Frontal cortex (tissue), 4 donors: Measurements from ENCODE around the gene LY9. TPM values are rescaled to one million over a fixed set of nuclear protein-coding genes. Genes with fewer than 3 reads are reported as not detected.

Experiments
- DNase-seq, 2 donors: peaks; one replicate each; pipeline ENCODE4 v3.0.0; 2012; ENCODE audit warnings: low spot score in 2 of 2
- FAIRE-seq: peaks from 2 replicates; lab custom pipeline; 2012; peaks lifted over from hg19 to GRCh38; lab: Jason Lieb, UNC
- total RNA-seq: library from RNA; depleted of rRNA; stranded (reverse); fragments of >200 nt; gene quantifications from one replicate; pipeline ENCODE4 v1.2.3, GENCODE V29; 2014
- donor health status: control.
- donor health status: control.
- donor health status: control.

LY9 gene
- total RNA-seq, 1 donor from 2014 or later = not detected

- FAIRE-seq = no peak
- no peak for DNase-seq
These were observed 3.7 kb downstream of the LY9 start for GRCh38 chr1:160799641-160800040.

- FAIRE-seq (no peak), DNase-seq (no peak)
These were observed 4.2 kb downstream of the LY9 start for GRCh38 chr1:160800142-160800541.

DNA sequence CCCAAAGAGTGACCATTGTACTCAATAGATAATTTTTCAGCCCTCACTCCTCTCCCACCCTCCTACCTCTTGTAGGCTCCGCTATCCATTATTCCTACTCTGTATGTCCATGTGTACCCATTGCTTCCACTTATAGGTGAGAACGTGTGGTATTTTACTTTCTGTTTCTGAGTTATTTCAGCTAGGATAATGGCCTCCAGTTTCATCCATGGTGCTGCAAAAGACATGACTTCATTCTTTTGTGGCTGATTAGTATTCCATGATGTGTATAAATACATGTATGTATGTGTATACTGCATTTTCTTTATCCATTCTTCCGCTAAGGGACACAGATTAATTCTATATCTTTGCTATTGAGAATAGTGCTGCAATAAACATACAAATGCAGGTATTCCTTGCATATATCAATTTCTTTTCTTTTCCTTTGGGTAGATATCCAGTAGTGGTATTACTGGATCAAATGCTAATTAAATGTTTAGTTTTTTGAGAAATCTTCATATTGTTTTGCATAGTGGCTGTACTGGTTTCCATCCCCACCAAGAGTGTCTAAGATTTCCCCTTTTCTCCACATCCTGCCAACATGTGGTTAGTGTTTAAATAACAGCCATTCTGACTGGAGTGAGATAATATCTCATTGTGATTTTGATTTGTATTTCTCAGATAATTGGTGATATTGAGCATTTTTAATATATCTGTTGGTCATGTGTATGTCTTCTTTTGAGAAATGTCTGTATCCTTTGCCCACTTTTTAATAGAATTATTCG is 4.9 kb downstream of the LY9 start:
- no peak for DNase-seq

DNA sequence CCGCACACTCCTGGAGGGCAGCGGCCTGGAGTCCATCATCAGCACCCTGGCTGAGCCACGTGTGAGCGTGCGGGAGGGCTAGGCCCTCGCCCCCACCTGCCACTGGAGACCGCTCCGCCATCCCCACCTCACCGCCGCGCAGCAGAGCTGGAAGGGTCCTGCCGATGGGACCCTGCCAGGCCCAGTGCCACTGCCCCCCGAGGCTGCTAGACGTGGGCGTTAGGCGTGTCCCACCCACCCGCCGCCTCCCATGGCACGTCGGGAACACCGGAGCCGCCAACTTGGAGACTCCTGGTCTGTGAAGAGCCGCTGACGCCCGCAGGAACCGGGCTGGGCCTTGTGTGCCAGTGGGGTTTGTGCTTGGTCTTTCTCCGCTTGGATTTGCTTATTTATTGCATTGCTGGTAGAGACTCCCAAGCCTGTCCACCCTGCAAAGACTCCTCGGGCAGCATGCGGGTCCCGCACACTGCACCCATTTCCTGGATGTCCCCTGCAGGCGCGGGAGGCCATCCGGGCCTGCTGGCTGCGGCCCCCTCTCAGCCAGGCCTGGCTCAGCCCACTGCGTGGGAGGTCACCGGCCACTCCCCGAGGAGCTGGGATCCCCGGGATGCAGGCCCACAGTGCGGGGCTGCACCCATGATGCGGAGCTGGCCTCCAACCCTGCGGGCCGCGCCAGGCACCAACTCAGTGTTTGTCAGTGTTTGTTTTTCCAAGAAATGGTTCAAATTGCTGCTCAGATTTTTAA is 6.0 kb downstream of the LY9 start:
- DNase-seq (no peak), FAIRE-seq (no peak)

More for the DNA sequence above, 4.9 kb downstream of the LY9 start:
- FAIRE-seq = no peak

DNA sequence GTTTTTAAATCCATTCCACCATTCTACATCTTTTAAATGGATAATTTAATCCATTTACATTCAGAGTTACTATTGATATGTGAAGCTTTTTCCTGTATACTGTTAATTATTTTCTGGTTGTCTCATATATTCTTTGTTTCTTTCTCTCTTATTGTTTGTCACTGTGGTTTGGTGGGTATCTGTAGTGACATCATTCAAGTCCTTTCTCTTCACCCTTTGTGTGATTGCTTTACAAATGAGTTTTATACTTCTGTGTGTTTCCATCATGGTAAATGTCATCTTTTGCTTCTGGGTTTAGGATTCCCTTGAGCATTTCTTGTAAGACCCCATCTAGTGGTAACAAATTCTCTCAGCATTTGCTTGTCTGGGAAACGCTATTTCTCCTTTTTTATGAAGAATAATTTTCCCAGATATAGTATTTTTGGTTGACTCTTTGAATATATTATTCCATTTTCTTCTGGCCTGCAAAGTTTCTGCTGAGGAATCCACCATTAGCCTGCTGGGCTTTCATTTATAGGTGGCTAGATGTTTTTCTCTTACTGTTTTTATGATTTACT is 10.2 kb downstream of the LY9 start:
- FAIRE-seq (no peak), DNase-seq (no peak)

GRCh38 chr1:160806784-160807183 is 10.8 kb downstream of the LY9 start:
- FAIRE-seq (no peak), DNase-seq (no peak)

DNA sequence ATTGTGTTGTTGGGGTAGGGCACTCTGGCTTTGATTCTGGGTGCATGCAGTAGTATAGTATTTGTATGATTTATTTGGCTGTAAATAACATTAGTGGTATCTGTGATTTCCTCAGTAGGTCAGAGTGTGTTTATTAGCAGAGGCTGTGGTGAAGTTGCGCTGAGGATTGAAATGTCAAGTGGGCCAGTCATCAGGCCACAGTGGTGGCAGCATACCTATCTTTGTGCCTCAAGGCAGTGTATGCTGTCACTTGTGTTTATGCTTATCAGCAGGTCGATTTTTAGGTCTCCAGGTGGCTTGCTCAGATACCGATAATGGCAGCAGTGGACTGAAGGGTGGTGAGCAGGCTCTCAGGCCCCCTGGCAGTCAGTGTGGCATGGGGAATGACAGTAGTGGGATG is 11.3 kb downstream of the LY9 start:
- DNase-seq (no peak), FAIRE-seq (no peak)

DNA sequence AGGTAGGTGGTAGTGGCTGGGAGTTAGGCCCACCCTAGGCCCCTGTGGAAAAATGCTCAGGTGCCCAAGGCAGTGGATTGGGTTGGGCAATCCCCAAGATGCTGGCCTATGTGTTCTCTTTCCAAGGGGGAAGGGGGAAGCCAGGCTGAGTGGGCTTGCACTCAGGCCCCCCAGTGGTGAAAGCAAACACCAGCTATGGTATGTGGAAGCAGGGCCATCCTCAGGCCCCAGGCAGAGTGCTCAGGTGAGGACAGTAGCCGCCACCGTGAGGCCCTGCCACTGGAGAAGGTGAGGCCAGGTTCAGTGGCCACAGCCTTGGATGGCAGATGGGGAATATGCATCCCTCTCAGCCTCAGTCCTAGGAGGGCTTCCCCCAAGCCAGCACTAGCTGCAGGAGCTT is 11.8 kb downstream of the LY9 start:
- DNase-seq (no peak), FAIRE-seq (no peak)

GRCh38 chr1:160808289-160808688 is 12.3 kb downstream of the LY9 start:
- no peak for DNase-seq

GRCh38 chr1:160810486-160810885 is 14.5 kb downstream of the LY9 start:
- FAIRE-seq (no peak), DNase-seq (no peak)

More at GRCh38 chr1:160808289-160808688, 12.3 kb downstream of the LY9 start:
- FAIRE-seq = no peak

GRCh38 chr1:160811147-160811546 is 15.2 kb downstream of the LY9 start:
- no peak for FAIRE-seq
- DNase-seq = no peak

- DNase-seq (no peak), FAIRE-seq (no peak)
These were observed 17.2 kb downstream of the LY9 start for GRCh38 chr1:160813215-160813614.

DNA sequence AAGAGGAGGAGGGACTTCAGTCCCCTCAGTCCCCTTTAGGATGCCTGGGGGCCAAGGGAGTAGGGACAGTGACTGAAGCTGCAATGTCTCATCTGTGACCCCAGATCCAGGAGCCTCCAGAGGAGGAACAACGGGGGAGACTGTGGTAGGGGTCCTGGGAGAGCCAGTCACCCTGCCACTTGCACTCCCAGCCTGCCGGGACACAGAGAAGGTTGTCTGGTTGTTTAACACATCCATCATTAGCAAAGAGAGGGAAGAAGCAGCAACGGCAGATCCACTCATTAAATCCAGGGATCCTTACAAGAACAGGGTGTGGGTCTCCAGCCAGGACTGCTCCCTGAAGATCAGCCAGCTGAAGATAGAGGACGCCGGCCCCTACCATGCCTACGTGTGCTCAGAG is 18.3 kb downstream of the LY9 start:
- no peak for FAIRE-seq

DNA sequence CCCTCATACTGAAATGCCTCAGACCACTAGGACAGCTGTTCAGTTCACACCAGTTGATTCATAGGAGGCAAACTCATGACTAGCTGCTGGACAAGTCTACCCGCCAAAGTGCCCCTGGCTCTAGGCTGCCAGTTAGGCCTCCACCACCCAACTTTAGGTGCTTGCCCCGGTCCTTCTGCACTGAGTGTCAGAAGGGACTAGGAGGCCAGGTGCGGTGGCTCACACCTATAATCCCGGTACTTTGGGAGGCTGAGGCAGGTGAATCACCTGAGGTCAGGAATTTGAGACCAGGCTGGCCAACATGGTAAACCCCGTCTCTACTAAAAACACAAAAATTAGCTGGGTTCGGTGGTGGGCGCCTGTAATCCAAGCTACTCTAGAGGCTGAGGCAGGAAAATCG is 18.9 kb downstream of the LY9 start:
- FAIRE-seq (no peak), DNase-seq (no peak)

More for the DNA sequence above, 18.3 kb downstream of the LY9 start:
- DNase-seq = no peak

GRCh38 chr1:160818207-160818937 is 22.4 kb downstream of the LY9 start:
- FAIRE-seq (no peak), DNase-seq (no peak)

GRCh38 chr1:160819186-160819585 is 23.2 kb downstream of the LY9 start:
- FAIRE-seq (no peak), DNase-seq (no peak)

- no peak for DNase-seq
These were observed 25.7 kb downstream of the LY9 start for GRCh38 chr1:160821627-160822026.

GRCh38 chr1:160823296-160823695 is 27.3 kb downstream of the LY9 start:
- no peak for FAIRE-seq

More at GRCh38 chr1:160821627-160822026, 25.7 kb downstream of the LY9 start:
- FAIRE-seq = no peak

DNA sequence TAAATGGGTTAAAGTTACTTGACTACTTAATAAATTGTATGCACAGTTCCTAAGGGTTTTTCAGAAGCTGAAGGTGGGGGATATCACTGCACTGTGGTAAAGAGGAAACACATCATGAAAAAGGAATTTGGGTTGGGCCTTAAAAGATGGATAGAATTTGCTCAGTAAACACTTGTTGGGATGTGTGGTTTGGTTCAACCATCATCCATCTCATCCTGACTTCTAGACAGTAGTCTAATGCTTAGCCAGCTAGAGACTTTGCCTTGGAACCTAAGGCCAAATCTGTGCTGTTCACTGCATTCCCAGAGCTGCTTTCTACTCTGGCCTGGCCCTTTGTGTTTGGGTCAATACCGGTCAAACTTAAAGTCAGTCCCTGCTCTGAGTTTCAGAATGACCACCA is 30.6 kb downstream of the LY9 start:
- DNase-seq (no peak), FAIRE-seq (no peak)

More at GRCh38 chr1:160823296-160823695, 27.3 kb downstream of the LY9 start:
- DNase-seq = no peak

DNA sequence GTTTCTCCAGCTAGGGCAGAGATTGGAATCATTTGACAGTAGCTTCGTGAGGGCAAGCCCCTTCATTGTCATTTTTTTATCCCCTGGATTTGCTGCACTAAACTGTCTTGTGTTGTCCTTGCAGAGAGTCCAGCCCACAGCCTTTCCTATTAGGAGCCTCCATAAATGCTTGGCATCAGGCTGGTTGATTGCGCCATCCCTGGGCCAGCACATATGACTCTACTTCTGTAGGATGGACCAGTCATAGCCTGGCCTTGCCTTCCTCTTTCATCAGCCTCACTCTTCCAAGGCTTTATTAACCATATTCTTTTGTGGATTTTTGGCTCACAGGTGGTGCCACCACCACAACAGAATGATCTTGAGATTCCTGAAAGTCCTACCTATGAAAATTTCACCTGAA is 31.4 kb downstream of the LY9 start:
- FAIRE-seq = no peak
- DNase-seq = no peak
